OCI-LY1 (cell line): ENCODE measurements around the gene STAT4.

Source experiments
- CTCF ChIP-seq: fragments of 200-600 bp; sonication (generic), shearing (Covaris generic); IDR thresholded peaks from 2 replicates; pipeline ENCODE4 v1.5.1; 2017; ENCODE audit warnings: mild to moderate bottlenecking, antibody characterized with exemption, low read length, moderate library complexity, mixed read lengths
- EZH2 ChIP-seq: fragments of 200-600 bp; sonication (generic), shearing (Covaris generic); IDR thresholded peaks from 2 replicates; pipeline ENCODE4 v1.8.0; 2017; ENCODE audit warnings: borderline replicate concordance, mixed run types, mild to moderate bottlenecking, antibody characterized with exemption, low read length, moderate library complexity, mixed read lengths

GRCh38 chr2:191167766-191168165 is 17.0 kb upstream of the STAT4 start:
- TF ChIP-seq CTCF: no peak
- no peak for TF ChIP-seq EZH2
